SH-SY5Y (cell line): Measurements from ENCODE around the gene TMEM107.

Source experiments
- GATA2 ChIP-seq: IDR thresholded peaks from 2 replicates; pipeline ENCODE4 v1.6.1; 2011; ENCODE audit warnings: mild to moderate bottlenecking, low read depth, low read length
- GATA3 ChIP-seq: IDR thresholded peaks from 2 replicates; pipeline ENCODE4 v1.6.1; 2011; ENCODE audit warnings: low read depth, mild to moderate bottlenecking, low read length, moderate library complexity

The TMEM107 gene

DNA sequence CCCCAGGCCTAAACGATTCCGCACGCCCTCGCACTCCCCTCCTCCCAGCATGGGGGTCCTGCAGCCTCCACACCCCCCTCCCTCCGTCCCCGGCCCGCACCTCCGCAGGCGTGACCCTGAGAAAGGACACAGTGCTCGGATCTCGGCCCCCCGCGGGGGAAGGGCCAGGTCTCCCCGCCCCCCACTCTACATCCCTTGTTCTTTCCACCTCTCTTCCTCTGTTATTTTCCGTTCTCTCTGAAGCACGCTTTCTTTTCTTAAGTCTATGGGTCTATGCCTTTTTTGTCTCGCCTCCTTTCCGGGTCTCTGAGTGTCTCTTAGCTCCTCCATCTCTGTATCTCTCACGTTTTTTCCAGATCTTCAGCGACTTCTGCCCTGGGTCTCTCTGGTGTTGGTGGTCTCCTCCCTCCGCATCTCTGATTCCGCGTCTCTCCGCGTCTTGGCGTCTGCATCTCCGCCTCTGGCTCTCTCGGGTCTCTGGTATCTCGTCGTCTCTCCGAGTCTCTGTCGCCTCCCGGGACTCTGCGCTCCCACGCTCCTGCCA, 50.2 kb downstream of the TMEM107 start:
- TF ChIP-seq GATA2: no peak
- TF ChIP-seq GATA3: no peak

DNA sequence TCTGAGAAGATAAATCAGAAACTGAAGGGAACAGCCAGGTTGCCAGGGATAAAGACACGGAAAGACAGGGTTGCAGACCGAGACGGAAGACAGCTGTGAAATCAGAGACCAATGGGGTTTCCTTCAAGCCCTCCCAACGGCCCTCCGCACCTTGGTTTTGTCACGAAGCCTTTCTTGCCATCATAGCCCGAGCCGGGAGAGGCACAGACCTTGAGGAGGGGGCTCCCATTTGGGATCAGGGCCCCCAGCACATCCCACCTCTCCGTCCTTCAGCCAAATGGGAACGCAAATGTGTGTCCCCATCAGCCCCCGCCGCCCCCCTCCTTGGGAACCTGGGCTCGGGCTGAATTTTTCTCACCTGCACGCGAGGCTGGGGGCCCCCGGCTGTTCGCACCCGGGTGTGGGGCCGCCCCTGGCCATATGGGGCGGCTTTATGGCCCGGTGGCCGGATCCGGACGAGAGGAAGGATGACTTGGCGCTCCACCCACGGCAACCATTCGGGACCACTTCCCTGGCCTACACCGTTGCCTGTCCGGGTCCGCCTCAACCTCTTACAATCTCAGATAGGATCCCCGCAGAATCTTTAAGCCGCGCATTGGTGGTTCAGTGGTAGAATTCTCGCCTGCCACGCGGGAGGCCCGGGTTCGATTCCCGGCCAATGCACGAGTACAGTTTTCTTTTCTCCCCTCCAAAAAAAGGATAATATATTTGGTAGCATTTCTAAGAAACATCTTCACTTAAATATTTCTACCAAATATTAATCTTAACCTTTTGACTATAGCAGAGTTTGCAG, 50.8 kb downstream of the TMEM107 start:
- TF ChIP-seq GATA3: no peak
- peak; percentile 47; the same call in 1 of the 2 replicates for TF ChIP-seq GATA2

DNA sequence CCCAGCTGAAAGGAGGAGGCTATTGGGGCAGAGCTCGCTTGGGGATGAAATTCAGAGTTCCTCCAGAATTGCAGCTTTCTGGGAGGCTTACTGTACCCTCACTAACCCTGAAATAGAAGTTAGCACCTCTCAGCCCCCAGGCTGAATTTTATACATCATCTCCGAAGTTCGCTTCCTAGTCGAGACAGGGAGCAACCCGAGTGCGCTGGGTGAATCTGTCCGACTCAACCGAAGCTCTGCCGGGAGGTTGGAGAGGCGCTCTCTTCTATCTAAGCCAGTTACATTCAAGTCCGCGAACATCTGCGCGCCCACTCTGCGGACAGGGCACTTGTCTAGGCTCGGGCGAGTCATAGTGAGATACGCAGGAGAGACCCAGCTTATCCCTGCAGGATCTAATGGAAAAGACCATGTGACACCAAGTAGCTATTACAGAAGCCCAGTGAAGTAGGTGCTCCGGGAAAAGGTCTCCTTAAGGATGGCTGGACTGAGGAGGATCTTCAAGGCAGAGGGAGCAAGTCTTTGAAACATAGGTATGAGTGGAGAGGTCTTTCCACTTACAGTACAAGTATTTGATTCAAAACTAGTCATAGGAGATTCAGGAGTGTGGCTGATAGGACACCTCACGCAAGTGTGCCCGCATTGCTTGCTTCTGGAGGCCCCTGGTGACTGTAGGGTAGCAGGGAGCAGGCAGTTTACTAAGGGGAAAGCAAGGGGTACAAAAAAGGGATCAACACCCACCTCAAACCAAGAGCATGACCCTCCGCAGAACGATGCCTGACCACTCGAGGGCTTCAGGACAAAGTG, 51.6 kb downstream of the TMEM107 start:
- no peak for TF ChIP-seq GATA3

DNA sequence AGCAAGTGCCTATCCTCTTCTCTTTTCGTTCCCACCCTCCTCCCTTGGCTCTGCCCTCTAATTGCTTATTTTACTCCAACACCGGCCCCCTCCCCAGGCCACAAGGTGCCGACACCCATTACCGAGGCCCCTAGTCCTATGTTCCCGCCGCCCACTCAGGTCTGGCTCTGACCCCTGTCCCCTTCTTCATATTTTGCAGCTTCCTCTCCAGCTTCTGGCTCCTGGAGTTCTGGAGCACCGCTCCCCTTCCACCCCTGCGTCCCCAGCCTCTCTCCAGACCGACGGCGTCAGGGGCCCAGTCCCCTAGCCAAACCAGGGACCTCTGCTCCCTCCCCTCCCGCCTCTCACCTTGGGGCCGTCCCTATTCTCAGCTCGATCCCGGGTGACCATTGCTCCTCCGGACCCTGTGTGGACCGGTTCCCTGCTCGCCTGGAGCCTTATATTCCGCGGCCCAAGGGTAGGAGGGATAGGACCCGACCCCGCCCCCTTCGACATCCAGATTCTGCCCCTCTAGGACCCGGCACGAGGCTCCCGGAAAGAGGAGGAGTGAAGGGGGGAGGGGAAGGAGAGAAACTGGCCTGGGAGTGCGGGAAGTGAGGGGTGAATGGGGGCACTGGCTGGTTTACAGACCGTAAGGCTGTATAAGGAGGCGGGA, 52.4 kb downstream of the TMEM107 start, which contains the start of gene HES7:
Gene HES7, minus strand, starts transcription at position 412 of the 655 bp plus-strand sequence. Its CDS starts 22 bp downstream, at position 390.
- no peak for TF ChIP-seq GATA2
- no peak for TF ChIP-seq GATA3

DNA sequence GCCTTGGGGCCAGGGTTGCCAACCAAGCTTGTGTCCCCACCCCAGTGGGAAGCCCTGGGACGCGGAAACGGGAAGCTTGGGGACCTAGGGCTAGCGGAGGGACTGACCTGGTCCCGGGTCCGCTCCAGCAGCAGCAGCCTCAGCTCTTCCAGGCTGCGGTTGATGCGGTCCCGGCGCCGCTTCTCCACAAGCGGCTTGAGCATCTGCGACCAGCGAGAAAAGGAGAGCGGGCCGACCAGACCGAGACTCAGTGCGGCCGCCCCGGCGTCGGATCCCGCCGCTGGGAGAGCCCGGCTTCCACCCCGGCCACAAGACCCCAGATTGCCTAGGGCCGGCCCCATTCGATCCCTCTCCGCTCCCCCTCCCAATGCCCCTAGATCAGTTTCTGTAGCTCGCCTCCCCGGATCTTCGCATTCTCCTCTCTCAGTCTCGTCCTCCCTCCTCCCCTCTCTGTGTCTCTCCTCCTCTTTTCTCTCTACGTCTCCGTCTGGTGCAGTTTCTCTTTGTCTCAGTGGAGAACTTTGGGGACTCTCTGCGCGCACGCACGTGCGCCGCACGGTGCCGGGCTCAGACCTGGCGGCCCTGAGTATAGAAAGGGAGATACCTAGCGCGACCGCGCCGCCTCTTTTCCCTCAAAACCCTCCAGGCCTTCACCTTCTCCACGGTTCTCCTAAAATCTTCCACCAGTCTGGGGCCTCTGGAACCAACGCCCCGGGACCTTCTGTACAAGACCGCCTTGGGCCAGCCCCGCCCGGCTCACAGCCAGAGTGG, 53.1 kb downstream of the TMEM107 start:
- TF ChIP-seq GATA2: no peak
- TF ChIP-seq GATA3: no peak
